Measurements from ENCODE around the gene ZDHHC4.
"Not testable (repeated sequence)": the region's sequence is repeated elsewhere in the genome, so short reads cannot be mapped to it uniquely, and the experiment has no call there.

ZDHHC4 gene

DNA sequence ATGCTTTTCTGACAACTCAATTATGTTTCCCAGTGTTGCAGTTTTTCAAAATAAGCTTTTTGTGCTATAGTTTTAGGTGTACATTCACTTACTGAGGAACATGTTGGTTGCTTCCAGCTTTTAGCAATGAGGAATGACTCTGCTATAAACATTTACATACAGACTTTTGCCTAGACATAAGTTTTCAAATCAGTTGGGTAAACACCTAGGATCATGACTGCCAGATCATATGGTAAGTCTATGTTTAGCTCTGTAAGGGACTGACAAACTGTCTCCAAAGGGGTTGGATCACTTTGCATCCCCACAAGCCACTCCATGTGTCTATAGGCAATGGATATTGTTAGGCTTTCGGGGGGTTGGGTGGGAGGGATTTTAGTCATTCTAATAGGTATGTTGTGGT, 15.1 kb upstream of the ZDHHC4 start:
- no peak for DNase-seq (ENCODE audit: low read depth)

DNA sequence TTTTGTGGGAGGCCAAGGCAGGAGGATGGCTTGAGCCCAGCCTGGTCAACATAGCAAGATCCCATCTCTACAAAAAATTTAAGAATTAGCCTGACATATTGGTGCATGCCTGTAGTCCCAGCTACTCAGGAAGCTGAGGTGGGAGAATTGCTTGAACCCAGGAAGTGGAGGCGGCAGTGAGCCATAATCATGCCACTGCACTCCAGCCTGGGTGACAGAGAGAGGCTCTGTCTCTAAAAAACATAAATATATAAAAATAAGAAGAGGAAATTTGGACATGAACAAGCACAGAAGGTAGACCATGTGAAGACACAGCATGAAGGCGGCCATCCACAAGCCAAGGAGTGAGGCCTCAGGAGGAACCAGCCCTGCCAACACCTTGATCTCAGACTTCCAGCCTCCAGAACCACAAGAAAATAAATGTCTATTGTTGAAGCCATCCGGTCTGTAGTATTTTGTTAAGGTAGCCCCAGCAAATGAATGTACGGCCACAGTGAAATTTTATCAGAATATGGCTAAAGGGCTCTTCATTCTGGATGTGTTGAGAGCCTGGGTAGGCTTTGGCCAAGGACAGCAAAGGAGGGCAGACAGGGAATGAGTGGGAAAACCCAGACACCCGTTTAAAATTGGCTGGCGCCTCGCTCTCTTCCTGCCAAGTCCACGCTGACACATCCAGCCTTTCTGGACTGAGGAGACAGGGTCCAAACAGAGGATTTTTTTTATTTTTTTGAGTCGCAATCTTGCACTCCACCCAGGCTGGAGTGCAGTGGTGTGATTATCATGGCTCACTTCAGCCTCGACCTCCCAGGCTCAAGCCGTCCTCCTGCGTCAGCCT, 13.1 kb upstream of the ZDHHC4 start:
- no peak for DNase-seq (ENCODE audit: low read depth)

DNA sequence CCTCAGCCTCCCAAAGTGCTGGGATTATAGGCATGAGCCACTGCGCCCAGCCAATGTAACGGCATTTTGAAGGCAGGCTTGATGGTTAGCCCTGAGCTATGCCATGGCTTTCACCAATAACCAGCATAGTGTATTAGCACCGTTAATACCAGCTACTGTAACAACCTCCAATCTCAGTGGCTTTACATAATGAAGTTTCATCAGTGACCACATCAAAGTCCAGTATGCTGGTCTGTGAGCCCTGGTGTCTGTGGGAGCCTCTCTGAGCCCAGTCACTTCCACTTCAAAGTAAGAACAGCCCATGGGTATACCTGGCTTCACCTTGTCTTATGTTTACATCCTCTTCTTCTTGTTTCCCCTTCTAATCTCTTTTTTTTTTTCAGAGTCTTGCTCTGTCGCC, 11.6 kb upstream of the ZDHHC4 start:
- DNase-seq (ENCODE audit: low read depth) = no peak

DNA sequence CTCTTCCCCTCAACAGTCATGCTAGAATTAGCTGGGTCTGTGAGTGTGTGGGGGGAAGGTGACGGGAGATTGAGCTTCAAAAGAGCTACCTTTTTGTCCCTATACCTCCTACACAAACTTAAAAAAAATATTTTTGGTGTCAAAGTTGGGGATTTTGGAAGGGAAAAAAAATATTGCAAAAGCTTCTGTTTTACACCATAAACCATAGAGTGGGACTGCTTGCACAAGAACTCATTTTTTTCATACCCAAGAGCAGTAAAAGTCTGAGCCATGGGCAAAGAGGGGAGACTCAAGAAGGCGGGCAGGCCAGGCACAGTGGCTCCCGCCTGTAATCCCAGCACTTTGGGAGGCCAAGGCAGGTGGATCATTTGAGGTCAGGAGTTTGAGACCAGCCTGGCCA, 9.4 kb upstream of the ZDHHC4 start:
- no peak for DNase-seq (ENCODE audit: low read depth)

DNA sequence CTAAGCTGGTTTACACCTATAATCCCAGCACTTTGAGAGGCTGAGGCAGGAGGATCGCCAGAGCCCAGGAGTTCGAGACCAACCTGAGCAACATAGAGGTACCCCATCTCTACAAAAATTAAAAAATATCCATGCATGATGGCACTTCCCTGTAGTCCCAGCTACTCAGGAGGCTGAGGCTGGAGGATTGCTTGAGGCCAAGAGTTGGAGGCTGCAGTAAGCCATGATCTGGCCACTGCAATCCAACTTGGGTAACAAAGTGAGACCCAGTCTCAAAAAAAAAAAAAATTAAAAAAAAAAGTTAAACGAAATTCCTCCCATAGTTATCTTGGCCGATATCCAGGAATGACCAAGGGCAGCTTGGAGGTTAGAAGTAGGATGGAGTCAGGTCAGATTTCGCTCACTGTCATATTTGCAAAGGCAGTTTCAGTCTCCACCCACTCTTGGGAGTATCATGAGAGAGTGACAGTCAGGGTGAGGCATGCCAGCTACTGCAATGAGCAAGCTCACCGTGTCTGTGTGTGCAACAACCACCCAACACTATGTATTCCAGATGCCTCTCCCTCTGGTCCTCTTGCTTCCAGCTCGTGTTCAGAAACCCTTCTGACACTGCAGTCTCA, 6.0 kb upstream of the ZDHHC4 start:
- DNase-seq (ENCODE audit: low read depth) = no peak

DNA sequence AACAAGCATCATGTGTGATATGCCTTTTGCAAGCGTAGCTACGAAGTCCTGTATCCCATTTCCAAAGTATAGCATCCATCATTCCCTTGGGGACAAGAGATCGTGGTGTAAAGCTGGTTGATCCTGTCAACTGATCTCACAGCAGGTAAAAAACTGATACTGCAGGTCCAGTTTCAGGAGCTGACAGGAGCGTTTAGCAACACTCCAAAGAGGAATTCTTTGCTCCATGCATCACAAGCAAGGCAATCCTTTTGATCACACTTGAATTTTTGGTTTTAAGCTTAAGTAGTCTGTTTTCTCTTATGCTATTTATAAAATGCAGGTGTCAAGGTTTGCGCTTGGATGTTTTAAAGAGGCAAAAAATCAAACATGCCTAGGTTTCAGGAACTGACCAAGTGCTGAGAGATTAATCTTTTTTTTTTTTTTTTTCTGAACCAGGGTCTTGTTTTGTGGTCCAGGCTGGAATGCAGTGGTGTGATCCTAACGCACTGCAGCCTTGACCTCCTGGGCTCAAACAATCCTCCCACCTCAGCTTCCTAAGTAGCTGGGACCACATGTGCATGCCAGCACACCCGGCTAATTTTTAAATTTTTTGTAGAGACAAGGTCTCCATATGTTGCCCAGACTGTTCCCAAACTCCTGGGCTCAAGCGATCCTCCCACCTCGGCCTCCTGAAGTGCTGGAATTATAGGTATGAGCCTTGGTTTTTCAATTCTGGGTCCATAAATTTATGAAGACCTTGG, 1.8 kb upstream of the ZDHHC4 start:
- DNase-seq (ENCODE audit: low read depth) = no peak

DNA sequence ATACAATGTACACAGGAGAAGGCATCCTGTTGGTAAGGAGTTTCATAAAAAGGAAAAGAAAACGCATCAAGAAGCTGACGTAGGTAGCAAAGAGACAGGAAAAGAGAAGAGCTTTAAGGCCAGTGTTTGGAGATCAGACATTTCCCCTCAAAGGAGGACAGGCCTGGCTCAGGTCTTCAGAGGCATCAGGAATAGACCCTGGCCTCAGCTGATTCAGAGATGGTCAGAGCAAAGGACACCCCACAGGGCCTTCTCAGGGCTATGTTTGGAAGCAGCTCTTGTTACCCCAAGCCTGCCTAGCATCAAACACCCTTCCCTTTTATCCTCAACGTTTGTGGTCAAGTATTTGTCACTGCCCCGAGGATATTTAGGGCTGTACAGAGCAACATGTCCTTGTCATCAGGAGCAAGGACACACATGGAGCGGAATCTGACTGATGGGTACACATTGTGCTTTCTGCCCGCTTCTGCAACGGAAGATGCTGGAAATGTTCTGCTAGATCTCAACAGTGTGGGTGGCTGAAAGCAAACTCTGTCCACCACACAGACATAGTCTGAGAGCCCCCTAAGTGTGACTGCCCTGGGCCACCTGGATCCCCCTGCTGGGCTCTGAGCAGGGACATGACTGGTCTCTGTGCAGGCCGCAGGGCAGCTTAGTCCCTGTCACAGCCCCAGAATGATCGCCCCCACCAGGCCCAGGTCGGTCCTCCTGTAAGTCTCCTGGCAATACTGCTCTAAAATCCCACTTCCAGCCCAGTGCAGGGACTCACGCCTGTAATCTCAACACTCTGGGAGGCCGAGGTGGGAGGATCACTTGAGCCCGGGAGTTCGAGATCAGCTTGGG, 1.0 kb upstream of the ZDHHC4 start:
- DNase-seq (ENCODE audit: low read depth) = no peak

DNA sequence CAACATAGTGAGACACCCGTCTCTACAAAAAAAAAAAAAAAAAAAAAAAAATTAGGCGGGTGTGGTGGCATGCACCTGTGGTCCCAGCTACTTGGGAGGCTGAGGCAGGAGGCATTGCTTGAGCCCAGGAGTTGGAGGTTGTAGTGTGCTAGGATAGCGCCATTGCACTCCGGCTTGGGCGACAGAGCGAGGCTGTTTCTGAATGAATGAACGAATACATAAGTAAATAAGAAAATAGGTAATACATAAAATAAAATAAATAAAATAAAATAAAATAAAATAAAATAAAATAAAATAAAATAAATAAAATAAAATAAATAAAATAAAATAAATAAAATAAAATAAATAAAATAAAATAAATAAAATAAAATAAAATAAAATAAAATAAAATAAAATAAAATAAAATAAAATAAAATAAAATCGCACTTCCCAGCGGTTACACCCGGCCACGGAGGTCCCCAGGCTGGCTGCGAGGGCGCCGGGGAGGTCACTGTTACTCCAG, 336 bp upstream of the ZDHHC4 start:
- not testable (repeated sequence) for DNase-seq (ENCODE audit: low read depth)

DNA sequence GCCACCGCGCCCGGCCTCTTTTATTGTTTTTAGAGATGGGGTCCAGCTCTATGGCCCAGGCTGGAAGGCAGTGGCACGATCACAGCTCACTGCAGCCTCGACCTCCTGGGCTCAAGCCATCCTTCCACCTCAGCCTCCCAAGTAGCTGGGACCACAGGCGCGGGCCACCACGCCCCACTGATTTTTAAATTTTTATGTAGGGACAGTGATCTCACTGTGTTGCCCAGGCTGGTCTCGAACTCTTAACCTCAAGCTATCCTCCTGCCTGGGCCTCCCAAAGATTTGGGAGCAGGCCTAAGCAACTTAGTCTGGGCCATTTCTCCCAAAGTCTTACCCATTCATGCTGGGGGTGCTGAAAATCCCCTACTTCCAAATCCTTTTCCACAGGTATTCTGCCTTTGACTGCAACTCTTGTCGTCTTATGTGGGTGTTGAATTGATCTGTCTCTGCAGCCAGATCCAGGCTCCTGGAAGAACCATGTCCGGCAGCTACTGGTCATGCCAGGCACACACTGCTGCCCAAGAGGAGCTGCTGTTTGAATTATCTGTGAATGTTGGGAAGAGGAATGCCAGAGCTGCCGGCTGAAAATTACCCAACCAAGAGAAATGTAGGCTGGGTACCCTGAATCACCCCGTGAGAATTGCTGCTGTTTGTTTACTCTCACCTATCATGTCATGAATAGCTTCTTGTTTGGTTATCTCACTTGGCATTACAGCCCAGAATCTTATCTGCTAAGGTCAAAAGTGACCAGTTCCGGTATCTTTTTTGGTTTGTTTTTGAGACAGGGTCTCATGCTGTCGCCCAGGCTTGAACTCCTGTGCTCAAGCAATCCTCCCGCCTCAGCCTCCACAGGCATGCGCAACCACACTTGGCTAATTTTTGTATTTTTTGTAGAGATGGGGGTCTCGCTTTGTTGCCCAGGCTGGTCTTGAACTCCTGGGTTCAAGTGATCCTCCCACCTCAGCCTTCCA, 1.1 kb downstream of the ZDHHC4 start:
- DNase-seq (ENCODE audit: low read depth) = no peak

DNA sequence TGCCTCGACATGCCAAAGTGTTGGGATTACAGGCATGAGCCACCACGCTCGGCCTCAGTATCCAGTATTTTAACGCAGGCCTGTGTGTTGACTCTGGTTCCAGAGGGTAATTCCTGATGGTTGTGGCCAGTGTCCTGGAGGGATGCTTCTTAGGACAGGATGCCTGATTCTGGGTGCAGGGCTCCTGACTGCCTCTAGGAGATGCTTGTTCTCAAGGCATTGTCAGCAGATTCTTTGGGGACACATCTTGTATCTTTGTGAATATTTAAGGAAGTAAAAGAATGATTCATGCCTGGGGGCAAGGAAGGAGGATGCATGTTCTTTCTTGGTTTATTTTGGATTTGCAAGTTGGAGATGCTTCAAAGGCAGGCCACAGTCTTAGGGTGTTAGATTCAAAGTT, 2.2 kb downstream of the ZDHHC4 start:
- DNase-seq (ENCODE audit: low read depth) = no peak

DNA sequence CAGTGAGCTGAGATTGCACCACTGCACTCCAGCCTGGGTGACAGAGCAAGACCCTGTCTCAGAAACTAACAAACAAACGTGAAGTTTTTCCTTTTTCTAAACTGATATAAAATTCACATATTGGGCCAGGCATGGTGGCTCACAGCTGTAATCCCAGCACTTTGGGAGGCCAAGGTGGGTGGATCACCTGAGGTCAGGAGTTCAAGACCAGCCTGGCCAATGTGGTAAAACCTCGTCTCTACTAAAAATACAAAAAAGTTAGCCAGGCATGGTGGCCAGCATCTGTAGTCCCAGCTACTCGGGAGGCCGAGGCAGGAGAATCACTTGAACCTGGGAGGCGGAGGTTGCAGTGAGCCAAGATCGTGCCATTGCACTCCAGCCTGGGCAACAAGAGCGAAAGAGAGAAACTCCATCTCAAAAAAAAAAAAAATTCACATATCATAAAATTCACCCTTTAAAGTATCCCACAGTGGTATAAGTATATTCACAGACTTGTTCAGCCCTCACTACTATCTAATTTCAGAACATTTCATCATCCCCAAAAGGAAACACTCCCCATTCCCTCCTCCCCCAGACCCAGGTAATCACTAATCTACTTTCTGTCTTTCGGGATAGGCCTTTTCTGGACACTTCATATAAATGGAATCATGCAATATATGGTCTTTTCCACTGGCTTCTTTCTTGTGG, 8.6 kb downstream of the ZDHHC4 start:
- DNase-seq (ENCODE audit: low read depth) = not testable (repeated sequence)

DNA sequence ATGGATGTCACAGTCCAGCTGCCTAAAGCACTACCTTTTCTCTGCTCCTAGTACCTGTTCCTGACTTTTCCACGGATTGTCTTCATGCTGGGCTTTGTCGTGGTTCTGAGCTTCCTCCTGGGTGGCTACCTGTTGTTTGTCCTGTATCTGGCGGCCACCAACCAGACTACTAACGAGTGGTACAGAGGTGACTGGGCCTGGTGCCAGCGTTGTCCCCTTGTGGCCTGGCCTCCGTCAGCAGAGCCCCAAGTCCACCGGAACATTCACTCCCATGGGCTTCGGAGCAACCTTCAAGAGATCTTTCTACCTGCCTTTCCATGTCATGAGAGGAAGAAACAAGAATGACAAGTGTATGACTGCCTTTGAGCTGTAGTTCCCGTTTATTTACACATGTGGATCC, 11.3 kb downstream of the ZDHHC4 start:
- DNase-seq (ENCODE audit: low read depth) = no peak

DNA sequence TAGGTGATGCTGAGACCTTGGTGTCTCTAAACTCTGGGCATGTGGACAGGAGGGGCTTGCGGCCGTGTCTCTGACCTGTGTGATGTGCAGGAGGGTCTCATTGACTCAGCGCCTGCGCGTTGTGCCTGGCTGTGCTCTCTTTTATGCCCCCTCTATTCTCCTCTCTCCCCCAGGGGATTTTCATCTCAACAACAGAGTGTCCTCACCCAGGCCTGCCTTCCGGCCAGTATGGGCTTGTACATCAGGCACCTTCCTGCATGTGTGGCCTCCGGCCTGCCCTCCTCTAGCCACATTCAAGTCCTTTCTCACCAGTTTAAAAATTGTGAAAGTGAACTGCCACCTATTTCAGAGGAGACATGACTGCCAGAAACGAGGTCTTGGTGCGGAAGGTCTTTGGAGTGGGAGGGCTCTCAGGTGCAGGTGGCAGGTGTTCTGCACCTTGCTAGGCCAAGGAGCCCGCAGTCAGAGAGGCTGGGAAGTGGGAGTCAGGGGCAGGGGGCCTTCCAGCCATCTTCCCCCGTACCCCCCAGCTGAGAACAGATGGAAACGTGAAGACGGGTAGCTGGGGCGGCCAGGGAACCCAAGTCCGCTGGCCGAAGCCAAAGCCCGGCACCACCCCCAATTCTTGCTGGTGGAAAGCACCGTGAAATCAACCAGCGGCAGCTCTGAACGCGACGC, 12.0 kb downstream of the ZDHHC4 start:
- no peak for DNase-seq (ENCODE audit: low read depth)

DNA sequence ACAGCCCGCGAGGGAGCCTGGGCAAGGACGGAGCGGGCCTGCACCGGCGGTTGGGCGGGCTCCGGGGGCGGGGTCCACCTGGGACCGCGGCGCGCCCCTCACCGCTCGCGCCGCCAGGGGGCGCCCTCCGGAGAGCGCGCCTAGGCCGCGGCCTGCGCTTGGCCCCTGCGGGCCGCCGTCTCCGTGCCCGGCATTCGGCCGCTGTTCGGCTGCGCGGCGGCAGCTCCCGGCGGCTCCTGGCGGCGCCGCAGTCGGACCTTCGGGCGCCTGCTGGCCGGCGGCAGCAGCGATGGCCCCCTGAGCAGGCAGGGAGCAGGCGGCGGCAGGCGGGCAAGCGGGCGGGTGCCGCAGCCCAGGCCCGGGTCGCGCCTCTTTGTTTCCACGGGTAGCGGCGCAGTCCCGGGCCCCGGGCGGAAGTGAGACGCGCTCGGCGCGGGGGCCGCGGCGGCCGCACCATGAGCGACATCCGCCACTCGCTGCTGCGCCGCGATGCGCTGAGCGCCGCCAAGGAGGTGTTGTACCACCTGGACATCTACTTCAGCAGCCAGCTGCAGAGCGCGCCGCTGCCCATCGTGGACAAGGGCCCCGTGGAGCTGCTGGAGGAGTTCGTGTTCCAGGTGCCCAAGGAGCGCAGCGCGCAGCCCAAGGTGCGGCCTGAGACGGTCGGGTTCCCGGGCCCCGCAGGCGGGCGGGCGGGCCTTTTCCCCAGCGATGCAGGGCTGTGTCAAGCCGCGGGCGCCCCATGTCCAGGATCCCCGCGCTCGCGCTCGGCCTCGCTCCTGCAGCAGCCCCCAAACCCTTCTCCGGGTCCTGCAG, 12.8 kb downstream of the ZDHHC4 start, which contains the start of gene INTS15:
TSS of gene INTS15 (plus strand) at position 193 of the 816 bp plus-strand sequence. CDS start at position 456, 263 bp downstream.
- peak; percentile 87 for DNase-seq (ENCODE audit: low read depth)

DNA sequence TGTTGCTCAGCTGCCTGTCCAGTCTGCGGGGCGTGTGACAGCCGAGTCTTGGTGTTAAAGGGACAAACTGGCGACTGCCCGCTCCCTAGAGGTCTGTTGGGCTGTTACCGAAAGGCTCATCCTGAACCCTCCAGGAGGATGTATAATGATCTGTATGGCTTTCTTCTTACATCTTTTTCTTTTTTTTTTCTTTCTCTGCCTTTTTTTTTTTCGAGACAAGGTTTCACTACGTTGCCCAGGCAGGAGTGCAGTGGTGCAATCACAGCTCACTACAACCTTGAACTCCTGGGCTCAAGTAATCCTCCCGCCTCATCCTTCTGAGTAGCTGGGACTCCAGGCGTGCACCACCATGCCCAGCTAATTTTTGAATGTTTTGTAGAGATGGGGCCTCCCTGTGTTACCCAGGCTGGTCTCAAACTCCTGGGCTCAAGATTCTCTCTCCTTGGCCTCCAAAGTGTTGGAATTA, 13.4 kb downstream of the ZDHHC4 start:
- no peak for DNase-seq (ENCODE audit: low read depth)

DNA sequence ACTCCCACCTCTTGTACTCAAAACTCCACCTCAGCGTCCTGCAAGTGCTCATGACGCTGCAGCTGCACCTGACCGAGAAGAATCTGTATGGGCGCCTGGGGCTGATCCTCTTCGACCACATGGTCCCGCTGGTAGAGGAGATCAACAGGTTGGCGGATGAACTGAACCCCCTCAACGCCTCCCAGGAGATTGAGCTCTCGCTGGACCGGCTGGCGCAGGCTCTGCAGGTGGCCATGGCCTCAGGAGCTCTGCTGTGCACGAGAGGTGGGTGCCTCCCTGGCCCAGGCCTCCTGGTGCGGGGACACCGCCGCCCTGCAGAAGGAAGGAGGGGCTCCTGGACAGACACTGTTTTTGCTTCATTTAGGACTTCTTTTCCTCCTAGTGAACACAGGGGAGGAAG, 22.8 kb downstream of the ZDHHC4 start:
- no peak for DNase-seq (ENCODE audit: low read depth)

DNA sequence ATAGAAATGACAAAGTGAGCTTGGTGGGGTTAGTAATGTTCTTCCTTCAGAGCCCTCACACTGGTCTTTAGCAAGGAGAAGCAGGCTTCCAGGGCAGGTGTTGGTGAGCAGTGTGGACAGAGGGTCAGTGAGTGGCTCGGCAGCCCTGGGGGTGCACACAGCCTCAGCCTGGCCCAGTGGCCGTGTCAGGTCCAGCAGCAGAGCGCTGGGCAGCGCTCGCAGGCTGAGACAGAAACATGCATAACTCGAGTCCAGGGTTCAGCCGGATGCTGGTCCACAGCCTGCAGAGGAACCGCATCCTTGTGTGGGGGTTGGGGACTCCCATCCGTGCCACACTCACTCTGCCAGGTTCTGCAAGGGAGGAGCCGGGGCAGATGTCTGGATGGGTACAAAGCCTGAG, 27.2 kb downstream of the ZDHHC4 start:
- no peak for DNase-seq (ENCODE audit: low read depth)

DNA sequence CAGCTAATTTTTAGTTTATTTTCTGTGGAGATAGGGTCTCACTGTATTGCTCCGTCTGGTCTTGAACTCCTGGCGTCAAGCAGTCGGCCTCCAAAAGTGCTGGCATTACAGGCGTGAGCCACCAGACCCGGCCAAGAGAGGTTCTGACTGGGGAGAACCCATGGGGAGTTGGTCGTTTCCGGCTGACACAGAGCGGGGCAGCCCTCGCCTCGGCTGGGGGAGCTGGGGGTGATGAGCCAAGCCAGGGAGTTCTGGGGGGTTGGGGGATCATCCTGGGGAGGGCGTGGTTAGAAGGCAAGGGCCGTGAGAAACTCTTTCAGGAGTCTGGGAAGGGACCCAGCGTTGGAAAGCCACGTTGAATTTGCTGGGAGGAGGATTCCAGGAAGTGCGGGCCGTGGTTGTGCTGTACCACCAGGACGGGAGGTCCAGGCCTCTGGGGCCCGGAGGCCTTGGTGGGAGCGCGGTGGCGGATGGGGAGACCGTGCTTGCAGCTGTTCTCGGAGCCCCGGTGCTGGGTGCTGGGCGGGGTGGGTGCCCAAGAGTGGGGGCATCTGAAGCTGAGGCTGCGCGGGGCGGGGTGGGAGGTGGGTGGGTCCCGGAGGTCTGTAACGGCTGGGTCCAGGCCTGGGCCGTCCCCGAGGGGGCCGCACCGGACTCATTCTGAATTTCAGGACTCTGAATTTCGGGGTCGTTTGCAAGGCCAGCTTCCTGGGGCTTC, 29.8 kb downstream of the ZDHHC4 start:
- DNase-seq (ENCODE audit: low read depth) = no peak

Measured in activated T-cell treated with anti-CD3 and anti-CD28 coated beads for 48 hours (primary cell).